ENCODE data around the gene SLC39A2. TPM values are rescaled to one million over a fixed set of nuclear protein-coding genes. Genes with fewer than 3 reads are reported as not detected.

SLC39A2 gene, protein sequence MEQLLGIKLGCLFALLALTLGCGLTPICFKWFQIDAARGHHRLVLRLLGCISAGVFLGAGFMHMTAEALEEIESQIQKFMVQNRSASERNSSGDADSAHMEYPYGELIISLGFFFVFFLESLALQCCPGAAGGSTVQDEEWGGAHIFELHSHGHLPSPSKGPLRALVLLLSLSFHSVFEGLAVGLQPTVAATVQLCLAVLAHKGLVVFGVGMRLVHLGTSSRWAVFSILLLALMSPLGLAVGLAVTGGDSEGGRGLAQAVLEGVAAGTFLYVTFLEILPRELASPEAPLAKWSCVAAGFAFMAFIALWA
- total RNA-seq (2022; extraction: Qiagen RNA extraction): 0.05 TPM in 1 of 5 replicates, not detected in the others

DNA sequence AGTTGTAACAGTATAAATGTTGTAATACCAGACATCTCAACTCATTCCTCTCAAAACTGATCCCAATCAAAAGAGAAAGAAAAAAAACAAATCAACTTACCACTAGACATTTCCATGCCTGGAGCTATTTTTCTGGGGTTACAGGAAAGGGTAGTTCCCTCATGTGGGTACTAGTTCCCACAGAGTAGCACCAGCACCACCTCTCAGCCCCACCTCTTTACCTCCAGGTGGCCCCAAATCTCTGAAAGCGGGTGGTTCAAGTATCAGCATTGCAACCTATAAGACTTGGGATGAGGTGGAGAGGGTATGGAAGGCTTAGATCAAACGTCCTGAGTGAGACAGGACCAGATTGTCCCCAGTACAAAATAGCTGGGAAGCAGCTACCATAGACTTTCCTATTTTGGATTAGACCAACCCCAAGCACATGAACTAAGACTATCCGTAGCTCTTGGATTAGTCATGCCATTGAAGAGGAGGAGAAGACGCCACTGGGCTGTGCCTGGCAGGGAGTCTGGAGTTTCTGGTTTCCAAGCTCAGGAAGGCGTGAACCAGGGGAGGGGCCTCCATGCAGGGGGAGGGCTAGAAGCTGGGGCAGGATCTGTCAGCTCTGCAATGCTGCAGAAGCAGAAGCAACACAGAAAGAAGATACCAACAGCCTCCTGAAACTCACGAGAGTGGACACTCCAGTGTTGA, at the start of gene SLC39A2:
Gene SLC39A2 (plus strand): TSS at position 620 of the 693 bp plus-strand sequence. CDS start 154 bp downstream, outside the sequence.

DNA sequence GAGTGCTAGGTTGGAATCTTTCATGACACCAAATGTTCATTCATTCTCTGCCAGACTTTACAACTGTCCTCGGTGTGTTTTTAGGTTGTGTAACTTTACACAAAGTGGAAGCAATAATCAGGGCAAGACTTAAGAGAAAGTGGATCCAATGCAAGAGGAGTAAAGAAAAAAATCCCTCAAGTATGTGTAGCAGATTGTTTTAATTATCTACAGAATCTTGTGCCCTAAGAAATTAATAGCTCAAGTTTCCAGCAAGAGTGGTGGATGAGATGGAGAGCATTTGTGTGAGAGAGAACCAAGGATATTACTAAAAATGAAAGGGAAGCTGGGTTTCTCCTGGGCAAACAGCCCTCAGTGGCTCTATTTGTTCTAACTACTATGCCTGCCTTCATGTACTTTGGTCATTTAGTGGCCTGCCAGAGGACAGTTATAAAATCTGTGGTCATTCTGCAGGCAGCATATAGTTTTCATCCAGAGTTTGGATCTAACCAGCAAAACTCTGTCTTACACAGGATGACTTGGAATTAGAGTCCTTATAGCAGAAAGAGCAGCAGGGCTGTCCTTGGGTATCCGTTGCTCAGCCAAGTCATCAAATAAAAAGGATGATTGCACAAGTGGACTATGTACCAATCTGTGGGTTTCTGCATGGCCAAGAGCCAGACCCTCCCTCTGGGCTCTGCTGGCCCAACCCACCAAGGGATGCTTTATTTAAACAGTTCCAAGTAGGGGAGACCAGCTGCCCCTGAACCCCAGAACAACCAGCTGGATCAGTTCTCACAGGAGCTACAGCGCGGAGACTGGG, 44.2 kb upstream of the SLC39A2 start, which contains the start of gene RNASE2:
Gene RNASE2 (plus strand): TSS at position 752 of the 802 bp plus-strand sequence. CDS start 285 bp downstream, outside the sequence.

DNA sequence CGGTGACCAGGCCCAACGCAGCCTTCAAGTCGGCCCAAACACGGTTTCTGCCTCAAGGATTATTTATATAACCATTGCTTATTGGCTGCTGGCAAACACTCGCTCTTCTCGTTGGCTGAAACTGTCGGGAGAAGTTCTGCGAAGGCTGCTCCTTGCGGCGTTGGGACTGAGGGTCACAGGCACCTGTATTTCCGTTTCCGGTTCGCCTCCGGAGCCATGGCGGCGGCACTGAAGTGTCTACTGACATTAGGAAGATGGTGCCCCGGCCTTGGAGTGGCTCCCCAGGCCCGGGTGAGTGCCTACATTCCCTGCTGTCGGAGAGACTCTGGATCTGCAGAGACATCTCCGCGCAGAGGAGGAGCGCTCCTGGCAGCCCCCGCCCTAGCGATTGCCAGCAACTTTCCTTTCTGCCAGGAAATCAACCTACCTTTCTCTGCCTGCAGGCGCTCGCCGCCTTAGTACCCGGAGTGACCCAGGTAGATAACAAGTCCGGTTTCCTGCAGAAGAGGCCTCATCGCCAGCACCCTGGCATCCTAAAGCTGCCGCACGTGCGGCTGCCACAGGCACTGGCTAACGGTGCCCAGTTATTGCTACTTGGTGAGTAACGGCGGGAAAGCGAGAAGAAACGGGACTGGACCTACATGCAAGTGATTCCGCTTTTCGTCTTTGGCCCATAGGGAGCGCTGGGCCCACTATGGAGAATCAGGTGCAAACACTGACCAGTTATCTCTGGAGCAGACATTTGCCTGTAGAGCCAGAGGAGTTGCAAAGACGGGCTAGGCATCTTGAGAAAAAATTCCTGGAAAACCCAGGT, 9.1 kb upstream of the SLC39A2 start, which contains the start of gene METTL17:
Gene METTL17 (plus strand): TSS at position 194 of the 814 bp plus-strand sequence. CDS start 23 bp downstream, at position 217.

DNA sequence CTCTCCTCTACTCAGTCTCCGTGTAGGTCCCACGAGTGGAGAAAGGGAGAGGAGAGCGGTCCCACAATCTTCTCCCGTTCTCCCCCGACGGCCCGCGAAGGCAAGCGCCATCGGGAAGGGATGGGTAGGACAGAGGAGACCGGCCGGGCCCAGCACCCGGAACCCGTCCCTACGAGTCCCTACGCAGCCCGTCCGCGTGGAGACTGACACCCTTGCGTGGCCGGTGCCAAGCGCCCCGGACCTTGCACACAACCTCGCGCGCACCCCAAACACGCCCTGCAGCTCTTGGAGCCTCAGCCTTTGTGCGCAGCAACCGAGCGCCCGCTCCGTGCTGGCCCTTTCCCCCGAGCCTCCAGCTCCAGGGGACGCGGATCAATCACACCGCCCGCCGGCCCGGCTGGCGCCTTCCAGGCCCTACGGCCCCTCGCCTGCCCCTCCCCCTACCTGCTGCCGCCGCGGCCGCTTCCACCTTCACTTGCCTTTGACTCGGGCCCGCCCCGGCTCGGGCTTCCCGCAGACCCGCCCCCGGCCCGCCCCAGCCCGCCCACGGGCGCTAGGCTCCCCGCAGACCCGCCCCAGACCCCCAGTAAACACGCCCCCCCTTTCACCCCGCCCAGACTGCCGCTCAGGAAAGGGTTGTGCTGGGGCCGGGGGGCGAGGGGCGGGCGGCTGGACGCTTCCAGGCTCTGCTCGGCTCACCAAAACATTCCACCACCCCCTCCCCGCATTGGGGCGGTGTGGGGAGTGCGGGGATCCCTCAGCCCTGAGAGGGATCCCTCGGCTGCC, 25.7 kb downstream of the SLC39A2 start, which contains the start of gene NDRG2:
Gene NDRG2 (minus strand): TSS at position 477 of the 786 bp plus-strand sequence. CDS start 1,746 bp downstream, outside the sequence.

DNA sequence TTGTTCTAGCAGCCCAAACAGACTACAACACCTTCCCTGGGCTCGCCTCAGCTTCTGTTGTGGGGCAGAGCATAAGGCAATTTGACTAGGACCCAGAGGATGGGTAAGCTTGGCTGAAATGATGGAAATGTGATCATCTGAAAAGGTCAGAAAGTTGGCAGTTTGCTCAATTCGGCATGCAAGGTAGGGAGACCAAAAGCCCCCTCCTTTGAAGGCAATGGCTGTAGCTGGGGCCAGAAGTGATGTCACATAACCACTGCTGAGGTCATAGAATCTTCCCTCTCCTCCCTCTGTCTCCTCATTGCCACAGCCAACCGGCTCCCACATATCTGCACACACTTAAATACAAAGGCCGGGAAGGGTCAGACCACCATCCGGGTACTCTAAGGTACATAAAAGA, 30.8 kb downstream of the SLC39A2 start, which contains the start of gene TPPP2:
Gene TPPP2 (plus strand): TSS at position 301 of the 400 bp plus-strand sequence. CDS start 365 bp downstream, outside the sequence.

DNA sequence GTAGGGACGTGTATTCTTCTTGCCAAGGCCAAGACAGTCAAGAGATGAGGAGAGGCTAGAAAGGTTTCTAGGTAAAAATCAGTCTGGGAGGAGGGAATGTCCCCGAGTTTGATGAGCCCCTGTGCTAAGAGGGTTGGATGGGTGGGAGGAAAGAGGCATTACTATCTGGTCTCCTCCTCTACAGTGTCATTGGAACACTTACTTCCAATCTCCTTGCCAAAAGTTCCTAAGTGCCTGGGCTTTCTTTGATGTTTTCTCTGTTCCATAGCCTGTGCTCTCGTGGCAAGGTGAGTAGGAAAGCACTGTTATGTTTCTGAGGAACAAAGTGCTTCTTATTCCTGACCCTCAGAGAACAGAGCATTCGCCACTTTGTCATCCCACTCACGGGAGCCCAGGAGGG, 35.6 kb downstream of the SLC39A2 start, which contains the start of gene RNASE13:
Gene RNASE13 (minus strand): TSS at position 101 of the 400 bp plus-strand sequence. CDS start 519 bp downstream, outside the sequence.

DNA sequence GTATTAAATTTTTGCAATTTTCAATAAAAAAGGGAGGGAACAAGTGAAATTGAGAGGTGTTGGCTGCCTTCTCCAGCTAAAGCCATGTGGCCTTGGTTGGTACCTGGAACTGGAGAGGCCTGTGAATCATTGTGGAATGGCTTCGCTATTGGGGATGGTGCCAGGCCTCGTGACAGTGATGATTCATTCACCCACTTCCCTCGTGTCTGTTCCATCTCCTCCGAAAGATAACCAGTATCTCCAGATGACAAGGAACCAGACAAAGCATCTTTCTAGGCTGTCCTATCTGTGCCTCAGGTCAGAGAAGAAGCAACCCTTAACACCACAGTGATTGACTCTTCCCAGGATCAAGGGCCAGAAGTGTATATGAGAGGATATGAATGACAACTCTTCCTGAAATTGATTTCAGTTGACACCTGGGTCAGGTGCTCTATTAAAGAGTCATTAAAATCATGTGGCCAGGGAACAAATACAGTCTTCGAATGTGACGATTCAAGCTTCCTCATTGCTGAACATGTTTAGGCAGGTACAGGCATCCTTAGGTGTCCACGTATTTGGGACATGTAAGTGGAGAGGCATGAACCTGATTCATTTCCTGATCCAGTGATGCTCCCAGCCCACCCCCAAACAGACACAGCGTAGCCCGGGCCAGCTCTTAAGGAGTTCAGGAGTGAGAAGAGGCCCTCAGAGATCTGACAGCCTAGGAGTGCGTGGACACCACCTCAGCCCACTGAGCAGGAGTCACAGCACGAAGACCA, 42.8 kb downstream of the SLC39A2 start, which contains the start of gene RNASE7:
Gene RNASE7 (plus strand): TSS at position 687 of the 758 bp plus-strand sequence. CDS start 631 bp downstream, outside the sequence.

Other genes starting within 250 kb of the SLC39A2 start
- gene EDDM3B, start 230.9 kb upstream of the SLC39A2 start, total RNA-seq (2022; extraction: Qiagen RNA extraction): not detected in 5 replicates
- not detected in 5 replicates for gene RNASE6, start 218.0 kb upstream of the SLC39A2 start, total RNA-seq (2022; extraction: Qiagen RNA extraction)
- 0.10 to 0.36 TPM (median 0.18 TPM) in 4 of 5 replicates, not detected in the other for gene RNASE1, start 196.4 kb upstream of the SLC39A2 start, total RNA-seq (2022; extraction: Qiagen RNA extraction)
- not detected in 5 replicates for gene RNASE3, start 107.9 kb upstream of the SLC39A2 start, total RNA-seq (2022; extraction: Qiagen RNA extraction)
- gene RNASE2, start 43.8 kb upstream of the SLC39A2 start, total RNA-seq (2022; extraction: Qiagen RNA extraction): not detected in 5 replicates
- gene METTL17, start 9.3 kb upstream of the SLC39A2 start, total RNA-seq (2022; extraction: Qiagen RNA extraction): 67.6 to 74.8 TPM (median 70.6 TPM) in 5 replicates
- 2.5 to 3.8 TPM (median 2.6 TPM) in 5 replicates for gene NDRG2, start 25.8 kb downstream of the SLC39A2 start, total RNA-seq (2022; extraction: Qiagen RNA extraction)
- not detected in 5 replicates for gene TPPP2, start 30.9 kb downstream of the SLC39A2 start, total RNA-seq (2022; extraction: Qiagen RNA extraction)
- not detected in 5 replicates for gene RNASE13, start 35.5 kb downstream of the SLC39A2 start, total RNA-seq (2022; extraction: Qiagen RNA extraction)
- gene RNASE7, start 43.1 kb downstream of the SLC39A2 start, total RNA-seq (2022; extraction: Qiagen RNA extraction): not detected in 5 replicates
- not detected in 5 replicates for gene RNASE8, start 58.5 kb downstream of the SLC39A2 start, total RNA-seq (2022; extraction: Qiagen RNA extraction)
- 7.0 to 10.6 TPM (median 8.9 TPM) in 5 replicates for gene ARHGEF40, start 71.0 kb downstream of the SLC39A2 start, total RNA-seq (2022; extraction: Qiagen RNA extraction)
- gene ZNF219, start 99.4 kb downstream of the SLC39A2 start, total RNA-seq (2022; extraction: Qiagen RNA extraction): 18.0 to 29.6 TPM (median 28.1 TPM) in 5 replicates
- gene TMEM253, start 101.8 kb downstream of the SLC39A2 start, total RNA-seq (2022; extraction: Qiagen RNA extraction): 0.44 to 1.1 TPM (median 0.65 TPM) in 5 replicates
- gene OR5AU1, start 156.8 kb downstream of the SLC39A2 start, total RNA-seq (2022; extraction: Qiagen RNA extraction): not detected in 5 replicates